GM23338 (cell line): ENCODE measurements around the gene CDC42BPG. TPM values are rescaled to one million over a fixed set of nuclear protein-coding genes. Genes with fewer than 3 reads are reported as not detected.

Source experiments
- ATAC-seq: fragments of 200-7000 bp; cut with Tn5 transposase; 3 replicates; pipeline ENCODE4 v1.9.1; 2020
- DNase-seq: peaks from one replicate; pipeline ENCODE4 v3.0.0-alpha.2; 2015; ENCODE audit warnings: low spot score
- H2AFZ ChIP-seq: fragments of 200-600 bp; sonication (generic); 2 replicates; pipeline ENCODE4 v1.8.0; 2016; ENCODE audit warnings: antibody characterized with exemption, mild to moderate bottlenecking, moderate library complexity
- H3F3A ChIP-seq: fragments of 200-600 bp; sonication (generic); replicated peaks from 2 replicates; pipeline ENCODE4 v1.8.0; 2017; ENCODE audit warnings: antibody characterized with exemption, mixed run types, low read depth
- H3K27ac ChIP-seq: fragments of 200-600 bp; sonication (generic); 2 replicates; pipeline ENCODE4 v1.6.1; 2016; ENCODE audit warnings: low read depth
- H3K27me3 ChIP-seq: fragments of 200-600 bp; sonication (generic); 2 replicates; pipeline ENCODE4 v1.8.0; 2016; ENCODE audit warnings: mild to moderate bottlenecking, mixed run types, moderate library complexity; ENCODE audit not compliant: insufficient read depth
- H3K36me3 ChIP-seq: fragments of 200-600 bp; sonication (generic); 2 replicates; pipeline ENCODE4 v1.8.0; 2016; ENCODE audit warnings: mild to moderate bottlenecking; ENCODE audit not compliant: insufficient read depth
- H3K4me1 ChIP-seq: fragments of 200-600 bp; sonication (generic); 2 replicates; pipeline ENCODE4 v1.8.0; 2016; ENCODE audit warnings: mild to moderate bottlenecking, moderate library complexity; ENCODE audit not compliant: insufficient read depth
- H3K4me2 ChIP-seq: fragments of 200-600 bp; sonication (generic); 2 replicates; pipeline ENCODE4 v1.7.1; 2017; ENCODE audit warnings: mixed run types
- H3K4me3 ChIP-seq: fragments of 200-600 bp; sonication (generic); 2 replicates; pipeline ENCODE4 v1.6.1; 2016; ENCODE audit warnings: mixed run types
- H3K79me2 ChIP-seq: fragments of 200-600 bp; sonication (generic); replicated peaks from 2 replicates; pipeline ENCODE4 v1.8.0; 2017; ENCODE audit warnings: mild to moderate bottlenecking; ENCODE audit not compliant: insufficient read depth
- H3K9me2 ChIP-seq: fragments of 200-600 bp; sonication (generic); 2 replicates; pipeline ENCODE4 v1.8.0; 2017; ENCODE audit not compliant: insufficient read depth
- H4K20me1 ChIP-seq: fragments of 200-600 bp; sonication (generic); replicated peaks from 2 replicates; pipeline ENCODE4 v1.8.0; 2017; ENCODE audit warnings: mild to moderate bottlenecking; ENCODE audit not compliant: insufficient read depth
- H3K27ac Mint-ChIP-seq: 2 replicates; pipeline ENCODE4 v1.8.0; 2020; ENCODE audit warnings: inconsistent platforms, mild to moderate bottlenecking, moderate library complexity, mixed read lengths
- H3K27me3 Mint-ChIP-seq: 3 replicates; pipeline ENCODE4 v1.8.0; 2022; ENCODE audit warnings: low read depth, mild to moderate bottlenecking, moderate library complexity, mixed read lengths, inconsistent platforms; ENCODE audit not compliant: insufficient read depth, poor library complexity
- H3K36me3 Mint-ChIP-seq: 3 replicates; pipeline ENCODE4 v1.8.0; 2021; ENCODE audit warnings: low read depth, mild to moderate bottlenecking, inconsistent platforms, moderate library complexity, mixed read lengths
- H3K4me1 Mint-ChIP-seq: 3 replicates; pipeline ENCODE4 v1.8.0; 2020; ENCODE audit warnings: mild to moderate bottlenecking, inconsistent platforms, mixed read lengths
- H3K4me3 Mint-ChIP-seq: 3 replicates; pipeline ENCODE4 v1.8.0; 2021; ENCODE audit warnings: moderate library complexity, mild to moderate bottlenecking, inconsistent platforms, mixed read lengths
- H3K9me3 Mint-ChIP-seq: 3 replicates; pipeline ENCODE4 v1.8.0; 2020; ENCODE audit warnings: moderate library complexity, mild to moderate bottlenecking, inconsistent platforms, mixed read lengths
- CREB1 ChIP-seq: fragments of 250-450 bp; sonication (Bioruptor Pico); IDR thresholded peaks from 2 replicates; pipeline ENCODE4 v1.5.0; 2020; ENCODE audit warnings: low read depth, mild to moderate bottlenecking, moderate library complexity
- EZH2 ChIP-seq: fragments of 200-600 bp; sonication (generic); IDR thresholded peaks from one replicate; pipeline ENCODE4 v1.8.0; 2017; ENCODE audit warnings: antibody characterized with exemption, mild to moderate bottlenecking, low read depth; ENCODE audit not compliant: unreplicated experiment
- EZH2phosphoT487 ChIP-seq: fragments of 200-600 bp; sonication (generic); IDR thresholded peaks from one replicate; pipeline ENCODE4 v1.8.1; 2018; ENCODE audit warnings: antibody characterized with exemption; ENCODE audit not compliant: unreplicated experiment
- JUNB ChIP-seq: IDR thresholded peaks from one replicate; pipeline ENCODE4 v1.6.1; 2016; ENCODE audit warnings: antibody characterized with exemption; ENCODE audit not compliant: unreplicated experiment
- NANOG ChIP-seq: IDR thresholded peaks from 2 replicates; pipeline ENCODE4 v1.6.1; 2016; ENCODE audit warnings: antibody characterized with exemption, borderline replicate concordance
- POLR2AphosphoS5 ChIP-seq: IDR thresholded peaks from 2 replicates; pipeline ENCODE4 v1.6.1; 2016; ENCODE audit warnings: antibody characterized with exemption, low read depth
- REST ChIP-seq: IDR thresholded peaks from one replicate; pipeline ENCODE4 v1.6.1; 2018; ENCODE audit warnings: antibody characterized with exemption; ENCODE audit not compliant: unreplicated experiment
- STAT1 ChIP-seq: IDR thresholded peaks from one replicate; pipeline ENCODE4 v1.6.1; 2016; ENCODE audit warnings: antibody characterized with exemption; ENCODE audit not compliant: unreplicated experiment
- ZNF114 ChIP-seq: fragments of 250-450 bp; sonication (Bioruptor Pico); IDR thresholded peaks from 2 replicates; pipeline ENCODE4 v1.5.0; 2020; ENCODE audit warnings: mild to moderate bottlenecking, moderate library complexity
- ZNF331 ChIP-seq: fragments of 250-450 bp; sonication (Bioruptor Pico); IDR thresholded peaks from 2 replicates; pipeline ENCODE4 v1.5.0; 2020; ENCODE audit warnings: low read depth, mild to moderate bottlenecking, moderate library complexity
- polyA plus RNA-seq: library from polyadenylated mRNA; unstranded; fragments of >200 nt; fragmentation: Nextera tagmentation; extraction: Ambion mirVana; gene quantifications from 2 replicates; pipeline ENCODE4 v1.2.1, GENCODE V29; 2016
- total RNA-seq: library from RNA; depleted of rRNA; stranded (reverse); fragments of >200 nt; shearing (Covaris generic); gene quantifications from 2 replicates; pipeline ENCODE4 v1.2.3, GENCODE V29; 2014
- TF ChIP-seq, protein P1 (sequence below), 2 experiments: fragments of 200-600 bp in 1 of 2; sonication (generic) in 1 of 2; conservative IDR thresholded peaks; 2 replicates each; pipeline versions ENCODE4 v1.5.1 to v1.6.1; 2016 to 2017; ENCODE audit warnings: antibody characterized with exemption in 2 of 2, low read depth in 2 of 2, mild to moderate bottlenecking in 2 of 2, moderate library complexity in 1 of 2
- TF ChIP-seq, protein P2 (sequence below): IDR thresholded peaks from 2 replicates; pipeline ENCODE4 v1.6.1; 2016; ENCODE audit warnings: antibody characterized with exemption
- TF ChIP-seq, protein P3 (sequence below): fragments of 250-450 bp; sonication (Bioruptor Pico); IDR thresholded peaks from 2 replicates; pipeline ENCODE4 v1.5.0; 2020; ENCODE audit warnings: mild to moderate bottlenecking, moderate library complexity

Gene CDC42BPG
- total and polyA plus RNA-seq, 2 experiments from 2014 or later, result 2.3 to 11.6 TPM

- Histone ChIP-seq H3F3A (peaks cover 4% of the 10 kb centered on the region; the same call in 1 of the 2 replicates), H3K4me1 (peaks cover 5% of the 10 kb centered on the region; the same call in 1 of the 2 replicates), H3K79me2 (peaks cover 6% of the 10 kb centered on the region; the same call in 1 of the 2 replicates), H2AFZ (no peak overlapping the region), H3K4me3 (no peak overlapping the region), H3K4me2 (no peak overlapping the region), H3K9me2 (no peaks in the 10 kb centered on the region), H3K27me3 (no peaks in the 10 kb centered on the region), H3K27ac (no peak overlapping the region), H3K36me3 (no peaks in the 10 kb centered on the region), H4K20me1 (0 out of 2 replicates have a peak, but pooled peaks cover 4% of the 10 kb centered on the region)
- Mint-ChIP-seq H3K27me3 (peaks cover 12% of the 10 kb centered on the region), H3K9me3 (no peaks in the 10 kb centered on the region; the same call in 2 of the 3 replicates), H3K27ac (no peak overlapping the region), H3K4me3 (no peak overlapping the region), H3K36me3 (no peaks in the 10 kb centered on the region), H3K4me1 (peaks cover 7% of the 10 kb centered on the region)
- ATAC-seq, result no peak
- TF ChIP-seq NANOG (no peak), STAT1 (no peak), POLR2AphosphoS5 (no peak), JUNB (no peak), REST (no peak), EZH2 (no peak), EZH2phosphoT487 (no peak), CREB1 (CRISPR knock-in tag) (no peak), ZNF114 (CRISPR knock-in tag) (no peak), ZNF331 (no peak)
- TF ChIP-seq, protein P1, sequence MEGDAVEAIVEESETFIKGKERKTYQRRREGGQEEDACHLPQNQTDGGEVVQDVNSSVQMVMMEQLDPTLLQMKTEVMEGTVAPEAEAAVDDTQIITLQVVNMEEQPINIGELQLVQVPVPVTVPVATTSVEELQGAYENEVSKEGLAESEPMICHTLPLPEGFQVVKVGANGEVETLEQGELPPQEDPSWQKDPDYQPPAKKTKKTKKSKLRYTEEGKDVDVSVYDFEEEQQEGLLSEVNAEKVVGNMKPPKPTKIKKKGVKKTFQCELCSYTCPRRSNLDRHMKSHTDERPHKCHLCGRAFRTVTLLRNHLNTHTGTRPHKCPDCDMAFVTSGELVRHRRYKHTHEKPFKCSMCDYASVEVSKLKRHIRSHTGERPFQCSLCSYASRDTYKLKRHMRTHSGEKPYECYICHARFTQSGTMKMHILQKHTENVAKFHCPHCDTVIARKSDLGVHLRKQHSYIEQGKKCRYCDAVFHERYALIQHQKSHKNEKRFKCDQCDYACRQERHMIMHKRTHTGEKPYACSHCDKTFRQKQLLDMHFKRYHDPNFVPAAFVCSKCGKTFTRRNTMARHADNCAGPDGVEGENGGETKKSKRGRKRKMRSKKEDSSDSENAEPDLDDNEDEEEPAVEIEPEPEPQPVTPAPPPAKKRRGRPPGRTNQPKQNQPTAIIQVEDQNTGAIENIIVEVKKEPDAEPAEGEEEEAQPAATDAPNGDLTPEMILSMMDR (conservative IDR thresholded peaks at IDR 0.05; ENCODE audit: low read depth in 2 of 2), result no peak
- TF ChIP-seq, protein P2, sequence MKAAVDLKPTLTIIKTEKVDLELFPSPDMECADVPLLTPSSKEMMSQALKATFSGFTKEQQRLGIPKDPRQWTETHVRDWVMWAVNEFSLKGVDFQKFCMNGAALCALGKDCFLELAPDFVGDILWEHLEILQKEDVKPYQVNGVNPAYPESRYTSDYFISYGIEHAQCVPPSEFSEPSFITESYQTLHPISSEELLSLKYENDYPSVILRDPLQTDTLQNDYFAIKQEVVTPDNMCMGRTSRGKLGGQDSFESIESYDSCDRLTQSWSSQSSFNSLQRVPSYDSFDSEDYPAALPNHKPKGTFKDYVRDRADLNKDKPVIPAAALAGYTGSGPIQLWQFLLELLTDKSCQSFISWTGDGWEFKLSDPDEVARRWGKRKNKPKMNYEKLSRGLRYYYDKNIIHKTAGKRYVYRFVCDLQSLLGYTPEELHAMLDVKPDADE, result no peak
- TF ChIP-seq, protein P3, sequence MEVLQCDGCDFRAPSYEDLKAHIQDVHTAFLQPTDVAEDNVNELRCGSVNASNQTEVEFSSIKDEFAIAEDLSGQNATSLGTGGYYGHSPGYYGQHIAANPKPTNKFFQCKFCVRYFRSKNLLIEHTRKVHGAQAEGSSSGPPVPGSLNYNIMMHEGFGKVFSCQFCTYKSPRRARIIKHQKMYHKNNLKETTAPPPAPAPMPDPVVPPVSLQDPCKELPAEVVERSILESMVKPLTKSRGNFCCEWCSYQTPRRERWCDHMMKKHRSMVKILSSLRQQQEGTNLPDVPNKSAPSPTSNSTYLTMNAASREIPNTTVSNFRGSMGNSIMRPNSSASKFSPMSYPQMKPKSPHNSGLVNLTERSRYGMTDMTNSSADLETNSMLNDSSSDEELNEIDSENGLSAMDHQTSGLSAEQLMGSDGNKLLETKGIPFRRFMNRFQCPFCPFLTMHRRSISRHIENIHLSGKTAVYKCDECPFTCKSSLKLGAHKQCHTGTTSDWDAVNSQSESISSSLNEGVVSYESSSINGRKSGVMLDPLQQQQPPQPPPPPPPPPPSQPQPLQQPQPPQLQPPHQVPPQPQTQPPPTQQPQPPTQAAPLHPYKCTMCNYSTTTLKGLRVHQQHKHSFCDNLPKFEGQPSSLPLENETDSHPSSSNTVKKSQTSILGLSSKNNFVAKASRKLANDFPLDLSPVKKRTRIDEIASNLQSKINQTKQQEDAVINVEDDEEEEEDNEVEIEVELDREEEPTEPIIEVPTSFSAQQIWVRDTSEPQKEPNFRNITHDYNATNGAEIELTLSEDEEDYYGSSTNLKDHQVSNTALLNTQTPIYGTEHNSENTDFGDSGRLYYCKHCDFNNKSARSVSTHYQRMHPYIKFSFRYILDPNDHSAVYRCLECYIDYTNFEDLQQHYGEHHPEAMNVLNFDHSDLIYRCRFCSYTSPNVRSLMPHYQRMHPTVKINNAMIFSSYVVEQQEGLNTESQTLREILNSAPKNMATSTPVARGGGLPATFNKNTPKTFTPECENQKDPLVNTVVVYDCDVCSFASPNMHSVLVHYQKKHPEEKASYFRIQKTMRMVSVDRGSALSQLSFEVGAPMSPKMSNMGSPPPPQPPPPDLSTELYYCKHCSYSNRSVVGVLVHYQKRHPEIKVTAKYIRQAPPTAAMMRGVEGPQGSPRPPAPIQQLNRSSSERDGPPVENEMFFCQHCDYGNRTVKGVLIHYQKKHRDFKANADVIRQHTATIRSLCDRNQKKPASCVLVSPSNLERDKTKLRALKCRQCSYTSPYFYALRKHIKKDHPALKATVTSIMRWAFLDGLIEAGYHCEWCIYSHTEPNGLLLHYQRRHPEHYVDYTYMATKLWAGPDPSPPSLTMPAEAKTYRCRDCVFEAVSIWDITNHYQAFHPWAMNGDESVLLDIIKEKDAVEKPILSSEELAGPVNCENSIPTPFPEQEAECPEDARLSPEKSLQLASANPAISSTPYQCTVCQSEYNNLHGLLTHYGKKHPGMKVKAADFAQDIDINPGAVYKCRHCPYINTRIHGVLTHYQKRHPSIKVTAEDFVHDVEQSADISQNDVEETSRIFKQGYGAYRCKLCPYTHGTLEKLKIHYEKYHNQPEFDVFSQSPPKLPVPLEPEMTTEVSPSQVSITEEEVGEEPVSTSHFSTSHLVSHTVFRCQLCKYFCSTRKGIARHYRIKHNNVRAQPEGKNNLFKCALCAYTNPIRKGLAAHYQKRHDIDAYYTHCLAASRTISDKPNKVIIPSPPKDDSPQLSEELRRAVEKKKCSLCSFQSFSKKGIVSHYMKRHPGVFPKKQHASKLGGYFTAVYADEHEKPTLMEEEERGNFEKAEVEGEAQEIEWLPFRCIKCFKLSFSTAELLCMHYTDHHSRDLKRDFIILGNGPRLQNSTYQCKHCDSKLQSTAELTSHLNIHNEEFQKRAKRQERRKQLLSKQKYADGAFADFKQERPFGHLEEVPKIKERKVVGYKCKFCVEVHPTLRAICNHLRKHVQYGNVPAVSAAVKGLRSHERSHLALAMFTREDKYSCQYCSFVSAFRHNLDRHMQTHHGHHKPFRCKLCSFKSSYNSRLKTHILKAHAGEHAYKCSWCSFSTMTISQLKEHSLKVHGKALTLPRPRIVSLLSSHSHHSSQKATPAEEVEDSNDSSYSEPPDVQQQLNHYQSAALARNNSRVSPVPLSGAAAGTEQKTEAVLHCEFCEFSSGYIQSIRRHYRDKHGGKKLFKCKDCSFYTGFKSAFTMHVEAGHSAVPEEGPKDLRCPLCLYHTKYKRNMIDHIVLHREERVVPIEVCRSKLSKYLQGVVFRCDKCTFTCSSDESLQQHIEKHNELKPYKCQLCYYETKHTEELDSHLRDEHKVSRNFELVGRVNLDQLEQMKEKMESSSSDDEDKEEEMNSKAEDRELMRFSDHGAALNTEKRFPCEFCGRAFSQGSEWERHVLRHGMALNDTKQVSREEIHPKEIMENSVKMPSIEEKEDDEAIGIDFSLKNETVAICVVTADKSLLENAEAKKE (CRISPR knock-in tag), result no peak
- DNase-seq, result no peak
Measured at GRCh38 chr11:64813826-64814225, 30.6 kb downstream of the CDC42BPG start.
